HFF-Myc (cell line): ENCODE data around the gene ADSS1.
A peak's percentile ranks its signal among the peaks of the same experiment; 100 is the strongest.

Source experiments
- DNase-seq: peaks from one replicate; pipeline ENCODE4 v3.0.0-alpha.2; 2011; ENCODE audit warnings: low read depth; ENCODE audit errors: extremely low read depth
- H3K4me3 ChIP-seq: replicated peaks from 2 replicates; pipeline ENCODE4 v1.5.1; 2011; ENCODE audit warnings: low read depth, mild to moderate bottlenecking, control low read depth, low read length
- CTCF ChIP-seq: IDR thresholded peaks from 2 replicates; pipeline ENCODE4 v1.5.1; 2012; ENCODE audit warnings: mild to moderate bottlenecking, low read depth, low read length, control low read depth; ENCODE audit errors: missing control alignments

The ADSS1 gene

GRCh38 chr14:104723651-104724406 is at the start of gene ADSS1:
ADSS1 (plus strand) TSS chr14:104724229; CDS start chr14:104724271, 42 bp downstream.
- no peak for DNase-seq
- H3K4me3 ChIP-seq, result peak within 1 kb of the TSS; percentile 24; the same call in 1 of the 2 replicates
- peak; percentile 89 for TF ChIP-seq CTCF

GRCh38 chr14:104675447-104675846 is 48.6 kb upstream of the ADSS1 start:
- H3K4me3 ChIP-seq, result no peak overlapping the region
- no peak for DNase-seq
- TF ChIP-seq CTCF, result no peak

GRCh38 chr14:104676130-104676693 is 47.8 kb upstream of the ADSS1 start:
- H3K4me3 ChIP-seq, result no peak overlapping the region

GRCh38 chr14:104676694-104677511 is 47.1 kb upstream of the ADSS1 start:
- peak overlapping the region; percentile 36 for H3K4me3 ChIP-seq
- TF ChIP-seq CTCF, result no peak
- no peak for DNase-seq

More at GRCh38 chr14:104676130-104676693, 47.8 kb upstream of the ADSS1 start:
- TF ChIP-seq CTCF, result no peak
- no peak for DNase-seq

GRCh38 chr14:104677512-104678332 is 46.3 kb upstream of the ADSS1 start:
- peak overlapping the region; percentile 36 for H3K4me3 ChIP-seq
- DNase-seq, result no peak
- TF ChIP-seq CTCF, result no peak

- TF ChIP-seq CTCF, result no peak
- DNase-seq, result no peak
- peak overlapping the region; percentile 36 for H3K4me3 ChIP-seq
Observed at GRCh38 chr14:104678346-104678745, 45.7 kb upstream of the ADSS1 start.
